Heart right ventricle (tissue), 16 donors: ENCODE measurements around the gene BCAN. TPM values are rescaled to one million over a fixed set of nuclear protein-coding genes. Genes with fewer than 3 reads are reported as not detected.

Experiments
- ATAC-seq, 8 donors: fragments of 200-7000 bp; cut with Tn5 transposase; one replicate each; pipeline ENCODE4 v1.9.1; 2020; ENCODE audit warnings: mild to moderate bottlenecking in 8 of 8, moderate library complexity in 8 of 8, moderate number of reproducible peaks in 1 of 8
- DNase-seq, 2 donors: peaks; one replicate each; pipeline ENCODE4 v3.0.0-alpha.2; 2020
- H3K27ac ChIP-seq, 10 donors: fragments of 200-600 bp; sonication (generic) in 2 of 10; one replicate each; pipeline versions ENCODE4 v1.5.0 to v1.8.0; 2020 to 2022; ENCODE audit warnings: mild to moderate bottlenecking in 3 of 10
- H3K27me3 ChIP-seq, 7 donors: fragments of 200-600 bp; one replicate each; pipeline ENCODE4 v1.8.0; 2021 to 2022; ENCODE audit warnings: mild to moderate bottlenecking in 2 of 7
- H3K36me3 ChIP-seq, 9 donors: fragments of 200-600 bp; sonication (generic) in 1 of 9; one replicate each; pipeline versions ENCODE4 v1.5.0 to v1.8.0; 2020 to 2022; ENCODE audit warnings: mild to moderate bottlenecking in 2 of 9
- H3K4me1 ChIP-seq, 9 donors: fragments of 200-600 bp; sonication (generic) in 1 of 9; one replicate each; pipeline versions ENCODE4 v1.5.0 to v1.8.0; 2020 to 2022; ENCODE audit warnings: mild to moderate bottlenecking in 4 of 9
- H3K4me3 ChIP-seq, 10 donors: fragments of 200-600 bp; sonication (generic) in 2 of 10; one replicate each; pipeline versions ENCODE4 v1.5.0 to v1.8.0; 2020 to 2022; ENCODE audit warnings: mild to moderate bottlenecking in 7 of 10, moderate library complexity in 2 of 10
- H3K9me3 ChIP-seq, 11 donors: fragments of 200-600 bp in 10 of 11; sonication (generic) in 2 of 11; one replicate each; pipeline versions ENCODE4 v1.5.0 to v1.8.0; 2013 to 2022; ENCODE audit warnings: mild to moderate bottlenecking in 2 of 11, control low read depth in 1 of 11, moderate library complexity in 1 of 11
- WGBS, 2 donors: extraction: QIAGEN DNeasy Blood & Tissue Kit; methylation state at CpG; one replicate each; pipeline ENCODE4 v1.1.7; 2013; ENCODE audit warnings: inconsistent platforms in 1 of 2; 5-methylcytosine and 5-hydroxymethylcytosine counted together
- intact Hi-C, 10 donors: fragments of 100-400 bp; cut with DNase I; formaldehyde crosslinking; loops; one replicate each; pipeline versions ENCODE4 v1.11.1 to v1.14.2; 2022
- polyA plus RNA-seq, 2 donors: library from polyadenylated mRNA; stranded (reverse); fragments of 200-250 nt; gene quantifications; one replicate each; pipeline ENCODE4 v1.2.3, GENCODE V29; 2013
- total RNA-seq, 10 donors: library from RNA; stranded (reverse); fragmentation: NEBNext Ultra II Directional in 3 of 10; extraction: Animal tissue kit (Norgen Biotek cat#: 25700) in 3 of 10; gene quantifications; one replicate each; pipeline versions ENCODE4 v1.2.1 to v1.2.4, GENCODE V29; 2021 to 2023
- TF ChIP-seq, protein P1 (sequence below), 9 donors: fragments of 200-600 bp; sonication (generic) in 2 of 9; IDR thresholded peaks; one replicate each; pipeline versions ENCODE4 v1.5.0 to v1.8.0; 2021 to 2022; ENCODE audit warnings: antibody characterized with exemption in 9 of 9, mild to moderate bottlenecking in 5 of 9, moderate library complexity in 1 of 9
- donor health status: Arrhythmogenic right ventricular cardiomyopathy.
- donor health status: ischemic (EF 13 %, LVEDD 7.1; RV severe dilation, severe dysfunction).
- donor health status: healthy with polysubstance abuse.
- donor health status: DM: no; HTN: yes; CAD: no.
- donor health status: DM: no; HTN: no; CAD: no.
- donor health status: ischemic (EF 25% LVEDD 6.9; RV normal size, moderate dysfunction).
- donor health status: ischemic (EF 25% LVEDD 5.7; RV mildly dilated, moderate dysfunction).
- donor health status: healthy.
- donor health status: DM: yes; HTN: yes; CAD: no.
- donor health status: Ischemic cardiomyopathy.
- donor health status: ischemic (EF 35%, LVEDD 5.7; RV mildly dilated, moderate dysfunction).
- donor health status: nonischemic (EF 11% LVEDD 7.7; RV severe dilation, severe dysfunction).
- donor health status: DM: yes; HTN: yes; CAD: no.
- donor health status: PGD.
- donor health status: ischemic (EF 29% LVEDD 5.4; RV normal size, mild dysfunction).
- donor health status: nonischemic (EF 23%, LVEDD 6.1; RV moderate dilation, normal function).

The BCAN gene
- total and polyA plus RNA-seq, 12 donors: 0.14 to 0.52 (median 0.24) TPM; not detected in 4

DNA sequence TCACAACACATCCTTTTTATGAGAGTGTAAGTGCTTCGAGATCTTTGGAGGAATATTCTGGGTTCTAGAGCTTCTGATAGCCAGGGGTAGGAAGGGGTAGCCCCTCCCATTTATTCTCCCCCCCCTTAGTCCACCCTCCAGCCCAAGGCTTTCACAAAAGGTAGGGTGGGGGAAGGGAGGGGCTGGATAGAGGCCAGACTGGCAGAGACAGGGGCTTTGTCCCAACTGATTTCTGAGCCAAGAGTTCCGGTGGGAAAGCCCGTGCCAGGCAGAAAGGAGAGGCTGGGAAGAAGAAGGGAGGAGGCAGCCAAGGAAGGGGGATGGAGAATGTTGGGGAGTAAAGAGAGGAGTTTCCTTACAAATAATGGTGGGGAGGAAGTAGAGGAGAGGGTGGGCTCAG is 3.1 kb downstream of the BCAN start:
- 61 to 72% methylated on average over 3 of the region's 3 CpGs for WGBS, 2 donors
- ATAC-seq (no peak), DNase-seq (no peak)
- H3K36me3 ChIP-seq: no peaks in the 10 kb centered on the region
- H3K9me3 ChIP-seq: no peaks in the 10 kb centered on the region
- H3K27me3 ChIP-seq: peaks cover 4 to 87% (median 76%) of the 10 kb centered on the region in 7 donors
- H3K4me3 ChIP-seq: no peak overlapping the region
- peaks cover 6 to 20% (median 15%) of the 10 kb centered on the region in 9 donors for H3K4me1 ChIP-seq
- TF ChIP-seq, protein P1, sequence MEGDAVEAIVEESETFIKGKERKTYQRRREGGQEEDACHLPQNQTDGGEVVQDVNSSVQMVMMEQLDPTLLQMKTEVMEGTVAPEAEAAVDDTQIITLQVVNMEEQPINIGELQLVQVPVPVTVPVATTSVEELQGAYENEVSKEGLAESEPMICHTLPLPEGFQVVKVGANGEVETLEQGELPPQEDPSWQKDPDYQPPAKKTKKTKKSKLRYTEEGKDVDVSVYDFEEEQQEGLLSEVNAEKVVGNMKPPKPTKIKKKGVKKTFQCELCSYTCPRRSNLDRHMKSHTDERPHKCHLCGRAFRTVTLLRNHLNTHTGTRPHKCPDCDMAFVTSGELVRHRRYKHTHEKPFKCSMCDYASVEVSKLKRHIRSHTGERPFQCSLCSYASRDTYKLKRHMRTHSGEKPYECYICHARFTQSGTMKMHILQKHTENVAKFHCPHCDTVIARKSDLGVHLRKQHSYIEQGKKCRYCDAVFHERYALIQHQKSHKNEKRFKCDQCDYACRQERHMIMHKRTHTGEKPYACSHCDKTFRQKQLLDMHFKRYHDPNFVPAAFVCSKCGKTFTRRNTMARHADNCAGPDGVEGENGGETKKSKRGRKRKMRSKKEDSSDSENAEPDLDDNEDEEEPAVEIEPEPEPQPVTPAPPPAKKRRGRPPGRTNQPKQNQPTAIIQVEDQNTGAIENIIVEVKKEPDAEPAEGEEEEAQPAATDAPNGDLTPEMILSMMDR (IDR thresholded peaks at IDR 0.05): no peak
- intact Hi-C loops: no loop called here
- no peak overlapping the region for H3K27ac ChIP-seq

DNA sequence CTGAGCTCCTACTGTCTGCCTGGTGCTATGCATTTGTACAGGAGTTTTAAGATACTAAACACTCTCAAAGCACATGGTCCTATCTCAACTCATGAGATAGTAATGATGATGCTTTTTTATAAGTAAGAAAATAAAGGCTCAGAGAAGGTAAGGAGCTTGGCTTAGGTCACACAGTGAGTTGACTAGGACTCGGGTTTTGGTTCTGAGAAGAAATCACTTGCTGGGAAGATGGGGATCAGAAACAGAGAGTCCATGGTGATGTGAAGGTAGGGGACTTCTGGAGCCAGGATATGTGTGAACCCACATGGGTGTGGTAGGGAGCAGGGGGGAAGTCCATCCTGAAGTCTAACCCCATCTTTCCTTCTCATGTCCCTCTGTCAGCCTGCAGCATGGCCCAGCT is 3.7 kb downstream of the BCAN start:
- WGBS, 2 donors: 91 to 93% methylated on average over 1 of the region's 1 CpG
- no peak for ATAC-seq
- TF ChIP-seq, protein P1 (IDR thresholded peaks at IDR 0.05): no peak
- peaks cover 6 to 19% (median 15%) of the 10 kb centered on the region in 9 donors for H3K4me1 ChIP-seq
- no peaks in the 10 kb centered on the region for H3K36me3 ChIP-seq
- intact Hi-C loops: no loop called here
- peaks cover 0 to 81% (median 71%) of the 10 kb centered on the region in 7 donors for H3K27me3 ChIP-seq
- H3K27ac ChIP-seq: no peak overlapping the region
- H3K9me3 ChIP-seq: no peaks in the 10 kb centered on the region
- H3K4me3 ChIP-seq: no peak overlapping the region
- DNase-seq: no peak

DNA sequence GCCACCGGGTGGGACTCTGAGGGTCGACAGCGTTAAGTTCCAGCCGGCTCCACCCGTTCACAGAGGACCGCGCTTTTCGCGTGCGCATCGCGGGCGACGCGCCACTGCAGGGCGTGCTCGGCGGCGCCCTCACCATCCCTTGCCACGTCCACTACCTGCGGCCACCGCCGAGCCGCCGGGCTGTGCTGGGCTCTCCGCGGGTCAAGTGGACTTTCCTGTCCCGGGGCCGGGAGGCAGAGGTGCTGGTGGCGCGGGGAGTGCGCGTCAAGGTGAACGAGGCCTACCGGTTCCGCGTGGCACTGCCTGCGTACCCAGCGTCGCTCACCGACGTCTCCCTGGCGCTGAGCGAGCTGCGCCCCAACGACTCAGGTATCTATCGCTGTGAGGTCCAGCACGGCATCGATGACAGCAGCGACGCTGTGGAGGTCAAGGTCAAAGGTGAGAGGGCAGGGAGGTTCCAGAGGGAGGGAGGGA is 4.9 kb downstream of the BCAN start:
- ATAC-seq (no peak), DNase-seq (no peak)
- Histone ChIP-seq H3K27me3 (peaks cover 0 to 81% (median 66%) of the 10 kb centered on the region in 7 donors), H3K4me3 (no peak overlapping the region), H3K36me3 (no peaks in the 10 kb centered on the region), H3K9me3 (no peaks in the 10 kb centered on the region), H3K27ac (no peak overlapping the region), H3K4me1 (peaks cover 2 to 9% (median 8%) of the 10 kb centered on the region in 9 donors)
- TF ChIP-seq, protein P1 (IDR thresholded peaks at IDR 0.05): no peak
- intact Hi-C loops: no loop called here
- WGBS, 2 donors: 15 to 21% methylated on average over 51 of the region's 51 CpGs

DNA sequence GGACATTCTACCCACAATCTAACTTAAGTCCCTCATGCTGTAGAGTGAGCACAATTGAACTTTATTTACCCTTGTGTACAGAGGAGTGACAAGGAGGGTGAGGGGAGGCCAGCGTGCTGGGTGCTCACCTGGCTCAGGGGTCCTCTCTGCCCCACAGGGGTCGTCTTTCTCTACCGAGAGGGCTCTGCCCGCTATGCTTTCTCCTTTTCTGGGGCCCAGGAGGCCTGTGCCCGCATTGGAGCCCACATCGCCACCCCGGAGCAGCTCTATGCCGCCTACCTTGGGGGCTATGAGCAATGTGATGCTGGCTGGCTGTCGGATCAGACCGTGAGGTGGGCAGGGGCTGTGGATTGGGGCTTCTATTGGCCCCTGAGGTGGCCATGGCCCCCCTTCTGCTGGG is 5.4 kb downstream of the BCAN start:
- ATAC-seq: no peak
- DNase-seq: no peak
- no peaks in the 10 kb centered on the region for H3K36me3 ChIP-seq
- no peaks in the 10 kb centered on the region for H3K9me3 ChIP-seq
- peaks cover 0 to 3% (median 2%) of the 10 kb centered on the region in 9 donors for H3K4me1 ChIP-seq
- peaks cover 0 to 79% (median 63%) of the 10 kb centered on the region in 7 donors for H3K27me3 ChIP-seq
- 74 to 79% methylated on average over 10 of the region's 10 CpGs for WGBS, 2 donors
- H3K27ac ChIP-seq: no peak overlapping the region
- H3K4me3 ChIP-seq: no peak overlapping the region
- intact Hi-C loops: no loop called here
- TF ChIP-seq, protein P1 (IDR thresholded peaks at IDR 0.05): no peak
